ENCODE data around the gene SEZ6L.

- TF ChIP-seq POLR2A (IDR thresholded peaks at IDR 0.05; ENCODE audit: low read depth, low read length) (no peak), POLR2AphosphoS5 (IDR thresholded peaks at IDR 0.05; ENCODE audit: low read depth, low read length) (no peak), TAF1 (IDR thresholded peaks at IDR 0.05; ENCODE audit: borderline replicate concordance, low read depth, low read length) (no peak)
Observed at GRCh38 chr22:26141831-26142230, 27.4 kb upstream of the SEZ6L start.
